Natural killer cell (primary cell): ENCODE results near the gene C10orf53. TPM values are rescaled to one million over a fixed set of nuclear protein-coding genes. Genes with fewer than 3 reads are reported as not detected.

Experiments used
- ATAC-seq, 3 donors: fragments of 150-1000 bp in 2 of 3; fragments of 200-7000 bp in 1 of 3; cut with Tn5 transposase; 1 replicate in 1 of 3; 2 replicates in 2 of 3; pipeline ENCODE4 v1.10.0; 2021; ENCODE audit warnings: mild to moderate bottlenecking in 2 of 3, moderate library complexity in 2 of 3
- DNase-seq, 2 donors: peaks; one replicate each; pipeline versions ENCODE4 v3.0.0 to v3.0.0-alpha.2; 2013 to 2021; ENCODE audit warnings: mixed read lengths in 1 of 2
- H3K27ac ChIP-seq: one replicate; pipeline ENCODE4 v1.5.1; 2013; ENCODE audit warnings: mild to moderate bottlenecking, low read length
- H3K27me3 ChIP-seq: one replicate; pipeline ENCODE4 v1.6.1; 2013; ENCODE audit warnings: low read length; ENCODE audit not compliant: control insufficient read depth, insufficient read depth
- H3K36me3 ChIP-seq: one replicate; pipeline ENCODE4 v1.6.1; 2013; ENCODE audit warnings: low read length; ENCODE audit not compliant: control insufficient read depth, insufficient read depth
- H3K4me1 ChIP-seq: one replicate; pipeline ENCODE4 v1.6.1; 2013; ENCODE audit warnings: low read length; ENCODE audit not compliant: control insufficient read depth, insufficient read depth
- H3K4me3 ChIP-seq: one replicate; pipeline ENCODE4 v1.5.1; 2013; ENCODE audit warnings: low read length
- H3K9me3 ChIP-seq: one replicate; pipeline ENCODE4 v1.6.1; 2013; ENCODE audit warnings: low read length; ENCODE audit not compliant: control insufficient read depth, insufficient read depth
- H3K27ac Mint-ChIP-seq, 2 donors: one replicate each; pipeline ENCODE4 v1.8.0; 2022; ENCODE audit warnings: mild to moderate bottlenecking in 2 of 2, mixed read lengths in 2 of 2, moderate library complexity in 1 of 2
- H3K27me3 Mint-ChIP-seq, 2 donors: one replicate each; pipeline ENCODE4 v1.8.0; 2022; ENCODE audit warnings: low read depth in 2 of 2, mixed read lengths in 2 of 2
- H3K36me3 Mint-ChIP-seq: one replicate; pipeline ENCODE4 v1.8.0; 2022; ENCODE audit warnings: mixed read lengths
- H3K4me1 Mint-ChIP-seq, 2 donors: one replicate each; pipeline ENCODE4 v1.8.0; 2022; ENCODE audit warnings: mixed read lengths in 2 of 2
- H3K4me3 Mint-ChIP-seq: one replicate; pipeline ENCODE4 v1.8.0; 2022; ENCODE audit warnings: mild to moderate bottlenecking, moderate library complexity, mixed read lengths
- H3K9me3 Mint-ChIP-seq, 2 donors: one replicate each; pipeline ENCODE4 v1.8.0; 2022; ENCODE audit warnings: mixed read lengths in 2 of 2
- CTCF ChIP-seq: fragments of 200-600 bp; IDR thresholded peaks from one replicate; pipeline ENCODE4 v1.8.0; 2022; ENCODE audit warnings: antibody characterized with exemption
- WGBS: methylation state at CpG from one replicate; pipeline ENCODE4 v1.1.7; 2013; ENCODE audit warnings: missing lambda C conversion rate; ENCODE audit not compliant: insufficient coverage; 5-methylcytosine and 5-hydroxymethylcytosine counted together
- intact Hi-C: fragments of 100-400 bp; cut with micrococcal nuclease; formaldehyde crosslinking; loops from one replicate; pipeline ENCODE4 v1.14.2; 2022
- total RNA-seq, 4 donors: library from RNA; stranded (reverse); fragments of 120-200 nt in 1 of 4; gene quantifications; one replicate each; pipeline versions ENCODE4 v1.2.3 to v1.2.4, GENCODE V29; 2013 to 2022

Gene C10orf53
- total RNA-seq, 3 donors from 2014 or later (not counting 1 experiment from before 2014, with no cell fraction given): not detected

- intact Hi-C loops: no loop called here
- DNase-seq (no peak), ATAC-seq (no peak)
- Mint-ChIP-seq H3K27ac (no peak overlapping the region), H3K36me3 (no peaks in the 10 kb centered on the region), H3K9me3 (no peaks in the 10 kb centered on the region), H3K4me3 (no peak overlapping the region), H3K27me3 (peaks cover 12 to 18% of the 10 kb centered on the region in 2 donors), H3K4me1 (peaks cover 0 to 13% of the 10 kb centered on the region in 2 donors)
- TF ChIP-seq CTCF: no peak
- no peak overlapping the region for H3K27ac ChIP-seq
- no peak overlapping the region for H3K4me3 ChIP-seq
- no peaks in the 10 kb centered on the region for H3K36me3 ChIP-seq
- H3K4me1 ChIP-seq: no peaks in the 10 kb centered on the region
- 93% methylated on average over 22 of the region's 22 CpGs for WGBS
- no peaks in the 10 kb centered on the region for H3K9me3 ChIP-seq
- H3K27me3 ChIP-seq: no peaks in the 10 kb centered on the region
Observed at GRCh38 chr10:49645871-49646870, 33.3 kb upstream of the C10orf53 start.

GRCh38 chr10:49647554-49647953 lies 31.9 kb upstream of the C10orf53 start:
- H3K4me1 ChIP-seq: no peaks in the 10 kb centered on the region
- H3K9me3 Mint-ChIP-seq: no peaks in the 10 kb centered on the region
- no peaks in the 10 kb centered on the region for H3K9me3 ChIP-seq
- no peak for TF ChIP-seq CTCF
- H3K36me3 ChIP-seq: no peaks in the 10 kb centered on the region
- peaks cover 6 to 16% of the 10 kb centered on the region in 2 donors for H3K27me3 Mint-ChIP-seq
- WGBS: 86% methylated on average over 4 of the region's 4 CpGs
- no peak overlapping the region for H3K27ac Mint-ChIP-seq
- peaks cover 0 to 13% of the 10 kb centered on the region in 2 donors for H3K4me1 Mint-ChIP-seq
- no peaks in the 10 kb centered on the region for H3K27me3 ChIP-seq
- no peak overlapping the region for H3K4me3 Mint-ChIP-seq
- ATAC-seq (no peak), DNase-seq (no peak)
- no peak overlapping the region for H3K27ac ChIP-seq
- intact Hi-C loops: no loop called here
- H3K4me3 ChIP-seq: no peak overlapping the region
- H3K36me3 Mint-ChIP-seq: no peaks in the 10 kb centered on the region

GRCh38 chr10:49647985-49648795 lies 31.3 kb upstream of the C10orf53 start:
- Mint-ChIP-seq H3K27ac (no peak overlapping the region), H3K27me3 (peaks cover 6 to 16% of the 10 kb centered on the region in 2 donors), H3K4me1 (peaks cover 0 to 13% of the 10 kb centered on the region in 2 donors), H3K9me3 (no peaks in the 10 kb centered on the region), H3K36me3 (no peaks in the 10 kb centered on the region), H3K4me3 (no peak overlapping the region)
- no peaks in the 10 kb centered on the region for H3K4me1 ChIP-seq
- intact Hi-C loops: no loop called here
- H3K27ac ChIP-seq: no peak overlapping the region
- no peaks in the 10 kb centered on the region for H3K36me3 ChIP-seq
- WGBS: 75% methylated on average over 16 of the region's 18 CpGs
- DNase-seq (no peak), ATAC-seq (no peak)
- no peaks in the 10 kb centered on the region for H3K9me3 ChIP-seq
- TF ChIP-seq CTCF: no peak
- no peaks in the 10 kb centered on the region for H3K27me3 ChIP-seq
- no peak overlapping the region for H3K4me3 ChIP-seq
